GM19467 (cell line): Measurements from ENCODE around the gene SYNGR4.

Source experiments
- ATAC-seq: cut with Tn5 transposase; IDR thresholded peaks from one replicate; pipeline ENCODE4 v1.9.1; 2021; ENCODE audit warnings: mild to moderate bottlenecking, moderate library complexity; ENCODE audit not compliant: unreplicated experiment

SYNGR4 gene

DNA sequence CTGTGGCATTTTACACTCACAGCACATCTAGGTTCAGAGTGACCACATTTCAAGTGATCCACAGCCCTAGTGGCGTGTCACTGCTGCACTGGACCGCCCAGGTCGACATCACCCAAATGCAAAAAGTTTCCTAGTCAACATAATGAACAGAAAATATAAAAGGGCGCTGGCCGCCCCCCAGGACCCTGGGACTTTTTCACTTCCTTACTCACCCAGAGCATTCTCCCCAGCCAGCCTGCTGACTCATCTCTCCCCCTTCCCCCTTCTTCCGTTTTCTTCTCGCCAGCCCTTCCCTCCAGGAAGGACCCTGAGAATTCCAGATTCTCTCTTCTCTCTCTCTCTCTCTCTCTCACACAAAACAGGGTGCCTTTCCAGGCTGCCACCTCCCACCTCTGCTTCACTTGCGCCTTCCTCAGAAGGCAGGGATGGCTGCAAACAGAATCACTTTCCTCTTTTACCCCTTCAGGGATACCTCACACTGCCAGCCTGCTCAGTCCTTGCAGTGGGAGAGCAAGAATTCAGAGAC is 60.6 kb downstream of the SYNGR4 start:
- ATAC-seq: no peak
